ENCODE results near the gene LMX1B.

Gene LMX1B

GRCh38 chr9:126682113-126682810 is 68.5 kb downstream of the LMX1B start:
- Histone ChIP-seq H3K36me3 (ENCODE audit: control insufficient read depth, low read length) (no peaks in the 10 kb centered on the region), H3K9me3 (ENCODE audit: control insufficient read depth, insufficient read depth, low read length) (no peaks in the 10 kb centered on the region), H3F3A (ENCODE audit: control insufficient read depth, insufficient read depth) (no peaks in the 10 kb centered on the region), H3K4me3 (ENCODE audit: low read length) (no peak overlapping the region), H3K9me2 (replicated peaks; ENCODE audit: control insufficient read depth, low read length) (no peaks in the 10 kb centered on the region), H3K27ac (ENCODE audit: low read depth, low read length) (no peak overlapping the region), H3K79me2 (ENCODE audit: control insufficient read depth, low read length) (no peaks in the 10 kb centered on the region), H3K27me3 (ENCODE audit: control insufficient read depth, low read length) (peaks cover 21% of the 10 kb centered on the region), H3K4me1 (ENCODE audit: control insufficient read depth, low read length) (no peaks in the 10 kb centered on the region), H4K20me1 (ENCODE audit: control insufficient read depth, insufficient read depth, low read depth, low read length) (no peaks in the 10 kb centered on the region), H3K4me2 (ENCODE audit: low read length) (no peak overlapping the region)
- TF ChIP-seq EZH2phosphoT487 (IDR thresholded peaks at IDR 0.05; ENCODE audit: borderline replicate concordance, low read length) (no peak), CTCF (IDR thresholded peaks at IDR 0.05; ENCODE audit: low read depth, low read length, poor library complexity, severe bottlenecking) (no peak)

GRCh38 chr9:126682928-126683697 is 69.4 kb downstream of the LMX1B start:
- no peak overlapping the region for H3K4me2 ChIP-seq (ENCODE audit: low read length)
- H4K20me1 ChIP-seq (ENCODE audit: control insufficient read depth, insufficient read depth, low read depth, low read length) = no peaks in the 10 kb centered on the region
- H3K9me2 ChIP-seq (replicated peaks; ENCODE audit: control insufficient read depth, low read length) = no peaks in the 10 kb centered on the region
- H3K4me3 ChIP-seq (ENCODE audit: low read length) = no peak overlapping the region
- TF ChIP-seq EZH2phosphoT487 (IDR thresholded peaks at IDR 0.05; ENCODE audit: borderline replicate concordance, low read length) (no peak), CTCF (IDR thresholded peaks at IDR 0.05; ENCODE audit: low read depth, low read length, poor library complexity, severe bottlenecking) (no peak)
- no peaks in the 10 kb centered on the region for H3F3A ChIP-seq (ENCODE audit: control insufficient read depth, insufficient read depth)
- no peaks in the 10 kb centered on the region for H3K79me2 ChIP-seq (ENCODE audit: control insufficient read depth, low read length)
- H3K36me3 ChIP-seq (ENCODE audit: control insufficient read depth, low read length) = no peaks in the 10 kb centered on the region
- H3K27me3 ChIP-seq (ENCODE audit: control insufficient read depth, low read length) = peaks cover 17% of the 10 kb centered on the region
- H3K9me3 ChIP-seq (ENCODE audit: control insufficient read depth, insufficient read depth, low read length) = no peaks in the 10 kb centered on the region
- no peaks in the 10 kb centered on the region for H3K4me1 ChIP-seq (ENCODE audit: control insufficient read depth, low read length)
- H3K27ac ChIP-seq (ENCODE audit: low read depth, low read length) = no peak overlapping the region

GRCh38 chr9:126683698-126684044 is 69.9 kb downstream of the LMX1B start:
- no peaks in the 10 kb centered on the region for H3K79me2 ChIP-seq (ENCODE audit: control insufficient read depth, low read length)
- no peak overlapping the region for H3K4me3 ChIP-seq (ENCODE audit: low read length)
- no peaks in the 10 kb centered on the region for H3K9me2 ChIP-seq (replicated peaks; ENCODE audit: control insufficient read depth, low read length)
- H3K9me3 ChIP-seq (ENCODE audit: control insufficient read depth, insufficient read depth, low read length) = no peaks in the 10 kb centered on the region
- no peaks in the 10 kb centered on the region for H3K36me3 ChIP-seq (ENCODE audit: control insufficient read depth, low read length)
- H3K4me2 ChIP-seq (ENCODE audit: low read length) = no peak overlapping the region
- no peaks in the 10 kb centered on the region for H3F3A ChIP-seq (ENCODE audit: control insufficient read depth, insufficient read depth)
- no peaks in the 10 kb centered on the region for H4K20me1 ChIP-seq (ENCODE audit: control insufficient read depth, insufficient read depth, low read depth, low read length)
- H3K4me1 ChIP-seq (ENCODE audit: control insufficient read depth, low read length) = no peaks in the 10 kb centered on the region
- H3K27me3 ChIP-seq (ENCODE audit: control insufficient read depth, low read length) = peaks cover 17% of the 10 kb centered on the region
- TF ChIP-seq EZH2phosphoT487 (IDR thresholded peaks at IDR 0.05; ENCODE audit: borderline replicate concordance, low read length) (no peak), CTCF (IDR thresholded peaks at IDR 0.05; ENCODE audit: low read depth, low read length, poor library complexity, severe bottlenecking) (no peak)
- no peak overlapping the region for H3K27ac ChIP-seq (ENCODE audit: low read depth, low read length)
